ENCODE data around the gene DAPK1.

The DAPK1 gene

DNA sequence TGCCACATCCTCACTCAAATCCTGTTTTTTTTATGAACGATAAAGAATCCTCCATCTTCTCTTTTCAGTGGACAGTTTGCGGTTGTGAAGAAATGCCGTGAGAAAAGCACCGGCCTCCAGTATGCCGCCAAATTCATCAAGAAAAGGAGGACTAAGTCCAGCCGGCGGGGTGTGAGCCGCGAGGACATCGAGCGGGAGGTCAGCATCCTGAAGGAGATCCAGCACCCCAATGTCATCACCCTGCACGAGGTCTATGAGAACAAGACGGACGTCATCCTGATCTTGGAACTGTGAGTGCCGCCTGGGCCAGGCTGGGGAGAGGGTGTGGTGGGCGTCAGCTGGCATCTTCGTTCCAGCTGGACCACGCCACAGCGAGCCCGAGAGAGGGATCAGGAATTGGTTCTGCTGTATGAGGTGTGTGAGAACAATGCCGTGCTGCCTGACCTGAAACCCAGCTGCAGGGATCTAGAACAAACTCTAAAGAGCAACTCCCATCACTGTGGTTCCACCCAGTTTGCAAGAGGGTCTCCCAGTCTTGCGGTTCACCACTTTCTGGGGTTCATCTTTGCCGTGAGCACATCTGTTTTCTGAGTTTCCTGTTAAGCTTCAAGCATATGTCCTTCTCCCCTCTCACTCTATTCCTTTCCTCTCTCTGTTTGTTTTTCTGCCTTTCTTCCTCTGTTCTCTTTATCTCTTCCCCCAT lies 107.4 kb downstream of the DAPK1 start:
- Histone ChIP-seq H3K4me1 (ENCODE audit: insufficient read depth, low read length) (peaks cover 33% of the 10 kb centered on the region), H3K9ac (ENCODE audit: low read depth, low read length) (no peak overlapping the region), H3K27me3 (ENCODE audit: insufficient read depth, low read length, poor library complexity) (no peaks in the 10 kb centered on the region), H2AFZ (ENCODE audit: low read depth, low read length) (no peak overlapping the region), H3K9me3 (ENCODE audit: insufficient read depth, low read length, severe bottlenecking) (no peaks in the 10 kb centered on the region), H3K79me2 (ENCODE audit: insufficient read depth, low read length) (no peaks in the 10 kb centered on the region), H3K36me3 (ENCODE audit: insufficient read depth, low read length) (no peaks in the 10 kb centered on the region), H3K4me3 (ENCODE audit: low read depth in 1 of 2, low read length in 2 of 2) (0 out of 4 replicates have a peak overlapping the region, but pooled peaks of 1 of the 2 experiments have one; percentile 2), H3K4me2 (ENCODE audit: insufficient read depth, low read length) (peak overlapping the region; percentile 20), H3K27ac (ENCODE audit: low read length) (peak overlapping the region; percentile 47; the same call in 1 of the 2 replicates), H4K20me1 (ENCODE audit: insufficient read depth, low read length) (no peaks in the 10 kb centered on the region)
- ATAC-seq (ENCODE audit: insufficient read depth, low read depth): peak; percentile 82
- DNase-seq: peak; percentile 72
- TF ChIP-seq CTCF (IDR thresholded peaks at IDR 0.05; ENCODE audit: borderline replicate concordance, extremely low read depth, low read length, poor library complexity, severe bottlenecking) (no peak), EZH2 (IDR thresholded peaks at IDR 0.05; ENCODE audit: borderline replicate concordance, low read depth, low read length, severe bottlenecking) (no peak)

GRCh38 chr9:87605676-87606075 lies 108.0 kb downstream of the DAPK1 start:
- H3K36me3 ChIP-seq (ENCODE audit: insufficient read depth, low read length): no peaks in the 10 kb centered on the region
- H3K4me2 ChIP-seq (ENCODE audit: insufficient read depth, low read length): peak overlapping the region; percentile 20
- peak overlapping the region; percentile 47; the same call in 1 of the 2 replicates for H3K27ac ChIP-seq (ENCODE audit: low read length)
- H3K4me1 ChIP-seq (ENCODE audit: insufficient read depth, low read length): peaks cover 33% of the 10 kb centered on the region
- H3K9ac ChIP-seq (ENCODE audit: low read depth, low read length): no peak overlapping the region
- ATAC-seq (ENCODE audit: insufficient read depth, low read depth) (peak; percentile 71), DNase-seq (peak; percentile 73)
- H2AFZ ChIP-seq (ENCODE audit: low read depth, low read length): no peak overlapping the region
- no peaks in the 10 kb centered on the region for H4K20me1 ChIP-seq (ENCODE audit: insufficient read depth, low read length)
- no peaks in the 10 kb centered on the region for H3K79me2 ChIP-seq (ENCODE audit: insufficient read depth, low read length)
- no peak overlapping the region for H3K4me3 ChIP-seq (ENCODE audit: low read depth in 1 of 2, low read length in 2 of 2)
- H3K27me3 ChIP-seq (ENCODE audit: insufficient read depth, low read length, poor library complexity): no peaks in the 10 kb centered on the region
- no peaks in the 10 kb centered on the region for H3K9me3 ChIP-seq (ENCODE audit: insufficient read depth, low read length, severe bottlenecking)
- no peak for TF ChIP-seq CTCF (IDR thresholded peaks at IDR 0.05; ENCODE audit: borderline replicate concordance, extremely low read depth, low read length, poor library complexity, severe bottlenecking)
- TF ChIP-seq EZH2 (IDR thresholded peaks at IDR 0.05; ENCODE audit: borderline replicate concordance, low read depth, low read length, severe bottlenecking): no peak

- no peaks in the 10 kb centered on the region for H3K9me3 ChIP-seq (ENCODE audit: insufficient read depth, low read length, severe bottlenecking)
- no peaks in the 10 kb centered on the region for H4K20me1 ChIP-seq (ENCODE audit: insufficient read depth, low read length)
- H2AFZ ChIP-seq (ENCODE audit: low read depth, low read length): no peak overlapping the region
- H3K4me1 ChIP-seq (ENCODE audit: insufficient read depth, low read length): peaks cover 33% of the 10 kb centered on the region
- no peaks in the 10 kb centered on the region for H3K36me3 ChIP-seq (ENCODE audit: insufficient read depth, low read length)
- no peak for DNase-seq
- H3K27ac ChIP-seq (ENCODE audit: low read length): no peak overlapping the region
- H3K4me2 ChIP-seq (ENCODE audit: insufficient read depth, low read length): no peak overlapping the region
- no peaks in the 10 kb centered on the region for H3K79me2 ChIP-seq (ENCODE audit: insufficient read depth, low read length)
- H3K27me3 ChIP-seq (ENCODE audit: insufficient read depth, low read length, poor library complexity): no peaks in the 10 kb centered on the region
- TF ChIP-seq EZH2 (IDR thresholded peaks at IDR 0.05; ENCODE audit: borderline replicate concordance, low read depth, low read length, severe bottlenecking) (no peak), CTCF (IDR thresholded peaks at IDR 0.05; ENCODE audit: borderline replicate concordance, extremely low read depth, low read length, poor library complexity, severe bottlenecking) (no peak)
- ATAC-seq (ENCODE audit: insufficient read depth, low read depth): no peak
- no peak overlapping the region for H3K4me3 ChIP-seq (ENCODE audit: low read depth in 1 of 2, low read length in 2 of 2)
- H3K9ac ChIP-seq (ENCODE audit: low read depth, low read length): no peak overlapping the region
These were observed 109.3 kb downstream of the DAPK1 start for GRCh38 chr9:87606841-87607521.

Measured in DND-41 (cell line).